ENCODE data around the gene MTMR3. TPM values are rescaled to one million over a fixed set of nuclear protein-coding genes. Genes with fewer than 3 reads are reported as not detected.

Gene MTMR3
- total RNA-seq, 1 experiment from 2014 or later = 13.0 TPM

GRCh38 chr22:29914991-29915533 is 32.1 kb downstream of the MTMR3 start:
- no peak for DNase-seq (ENCODE audit: low spot score)

DNA sequence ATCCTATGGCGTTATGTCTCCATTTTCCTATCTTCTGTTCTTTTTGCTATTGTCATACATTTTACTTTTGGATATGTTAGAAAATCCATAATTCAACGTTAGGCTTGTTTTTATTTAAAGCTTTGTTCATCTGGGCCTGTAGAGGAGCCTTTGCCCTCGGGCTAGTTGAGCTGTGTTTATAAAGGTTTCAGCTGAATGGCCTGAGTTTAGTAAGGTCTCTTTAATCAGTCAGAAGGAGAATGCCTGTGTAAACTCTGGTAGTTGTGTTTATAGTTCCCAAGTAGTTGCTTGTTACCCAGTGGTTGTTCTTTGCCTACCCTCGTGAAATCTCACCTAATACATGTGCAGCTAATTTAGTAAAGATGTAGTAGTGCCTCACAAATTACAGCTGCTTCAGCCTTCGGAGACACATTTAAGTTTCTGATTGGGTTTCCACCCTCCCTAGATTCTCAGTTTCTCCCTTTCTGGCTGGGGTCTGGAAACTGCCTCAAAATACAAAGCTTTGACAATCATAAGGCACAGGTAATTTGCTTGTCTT is 33.1 kb downstream of the MTMR3 start:
- no peak for DNase-seq (ENCODE audit: low spot score)

GRCh38 chr22:29917052-29917902 is 34.3 kb downstream of the MTMR3 start:
- no peak for DNase-seq (ENCODE audit: low spot score)

- no peak for DNase-seq (ENCODE audit: low spot score)
Measured at GRCh38 chr22:29925402-29925801, 42.4 kb downstream of the MTMR3 start.

DNA sequence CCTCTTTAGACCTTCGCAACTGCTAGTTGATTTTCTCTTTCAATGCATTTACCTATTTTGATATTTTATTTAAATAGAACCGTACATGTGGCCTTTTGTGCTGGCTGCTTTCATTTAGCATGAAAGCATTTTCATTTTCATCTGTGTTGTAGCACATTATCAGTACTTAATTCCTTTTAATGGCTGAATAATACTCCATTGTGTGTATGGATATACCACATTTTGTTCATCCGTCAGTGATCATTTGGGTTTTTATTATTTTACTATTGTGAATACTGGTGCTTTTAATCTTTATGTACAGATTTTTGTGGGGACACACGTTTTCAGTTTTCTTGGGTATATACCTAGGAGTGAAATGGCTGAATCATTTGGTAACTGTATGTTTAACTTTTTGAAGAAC is 43.1 kb downstream of the MTMR3 start:
- DNase-seq (ENCODE audit: low spot score) = no peak

DNA sequence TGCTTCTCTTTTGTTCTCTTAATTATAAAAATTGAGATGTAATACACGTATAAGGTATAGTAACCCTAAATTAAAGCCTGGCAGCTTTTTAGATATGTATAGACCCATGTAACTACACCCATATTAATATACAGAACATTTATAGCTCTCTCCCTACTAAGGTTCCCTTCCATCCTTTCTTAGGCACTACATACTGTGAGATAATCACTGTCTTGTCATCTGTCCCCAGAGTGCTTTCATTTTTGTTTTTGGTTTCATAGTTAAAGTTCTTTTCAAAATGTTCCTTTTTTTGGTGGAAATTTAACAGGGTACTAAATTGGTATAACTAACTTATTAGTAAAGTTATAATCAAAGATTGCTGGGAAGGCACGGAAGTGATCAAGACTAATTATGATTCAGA is 49.2 kb downstream of the MTMR3 start:
- no peak for DNase-seq (ENCODE audit: low spot score)

DNA sequence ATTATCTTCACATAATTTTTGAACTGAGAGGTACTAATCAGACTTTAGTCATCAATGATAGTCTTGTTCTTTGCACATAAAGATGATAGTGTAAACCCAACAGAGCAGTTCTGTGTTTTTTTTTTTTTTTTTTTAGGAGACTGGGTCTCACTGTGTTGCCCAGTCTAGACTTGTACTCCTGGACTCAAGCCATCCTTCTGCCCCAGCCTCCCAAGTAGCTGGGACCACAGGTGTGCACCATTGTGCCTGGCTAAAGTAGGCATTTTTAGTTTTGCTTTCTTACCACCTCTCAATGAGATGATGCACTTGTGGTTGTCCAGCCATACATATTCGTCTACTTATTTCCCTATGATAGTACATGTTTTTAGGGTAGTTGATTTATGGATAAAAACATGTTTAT is 50.6 kb downstream of the MTMR3 start:
- no peak for DNase-seq (ENCODE audit: low spot score)

DNA sequence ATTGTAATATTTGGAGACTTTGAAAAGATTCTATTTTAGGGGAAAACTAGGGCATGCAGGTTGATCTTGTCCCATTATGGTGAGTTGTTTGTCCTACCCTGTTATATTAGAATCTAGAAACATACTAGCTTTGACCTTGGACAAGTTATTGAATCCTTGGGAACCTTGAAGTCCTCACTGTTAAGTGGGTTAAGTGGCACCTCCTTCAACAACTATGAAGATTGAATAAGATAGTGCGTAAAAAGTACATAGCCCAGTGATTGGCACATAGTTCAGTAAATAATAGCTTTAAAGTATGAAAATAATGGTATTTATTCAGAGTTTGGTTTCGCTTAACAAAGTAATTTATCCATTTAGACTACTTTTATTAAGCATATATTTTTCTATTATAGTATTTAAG is 51.6 kb downstream of the MTMR3 start:
- no peak for DNase-seq (ENCODE audit: low spot score)

DNA sequence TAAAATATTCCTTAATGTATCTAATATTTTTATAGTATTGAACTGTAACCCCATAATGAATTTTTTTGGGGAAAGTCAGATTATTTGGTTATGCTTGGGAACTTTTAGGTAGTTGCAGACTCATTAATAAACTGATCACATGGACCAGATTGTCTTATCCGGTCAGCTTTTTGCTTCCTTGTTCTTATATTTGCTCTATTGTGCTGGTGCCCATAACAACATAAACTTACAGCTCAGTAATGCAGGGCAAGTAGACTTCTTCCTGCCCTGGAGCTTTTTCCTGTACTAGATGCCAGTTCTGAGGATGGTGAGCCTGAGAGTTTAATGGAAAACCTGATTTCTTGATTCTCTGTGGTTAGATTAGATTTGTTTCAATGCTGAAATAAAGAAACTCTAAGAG is 53.2 kb downstream of the MTMR3 start:
- DNase-seq (ENCODE audit: low spot score) = peak; percentile 4

DNA sequence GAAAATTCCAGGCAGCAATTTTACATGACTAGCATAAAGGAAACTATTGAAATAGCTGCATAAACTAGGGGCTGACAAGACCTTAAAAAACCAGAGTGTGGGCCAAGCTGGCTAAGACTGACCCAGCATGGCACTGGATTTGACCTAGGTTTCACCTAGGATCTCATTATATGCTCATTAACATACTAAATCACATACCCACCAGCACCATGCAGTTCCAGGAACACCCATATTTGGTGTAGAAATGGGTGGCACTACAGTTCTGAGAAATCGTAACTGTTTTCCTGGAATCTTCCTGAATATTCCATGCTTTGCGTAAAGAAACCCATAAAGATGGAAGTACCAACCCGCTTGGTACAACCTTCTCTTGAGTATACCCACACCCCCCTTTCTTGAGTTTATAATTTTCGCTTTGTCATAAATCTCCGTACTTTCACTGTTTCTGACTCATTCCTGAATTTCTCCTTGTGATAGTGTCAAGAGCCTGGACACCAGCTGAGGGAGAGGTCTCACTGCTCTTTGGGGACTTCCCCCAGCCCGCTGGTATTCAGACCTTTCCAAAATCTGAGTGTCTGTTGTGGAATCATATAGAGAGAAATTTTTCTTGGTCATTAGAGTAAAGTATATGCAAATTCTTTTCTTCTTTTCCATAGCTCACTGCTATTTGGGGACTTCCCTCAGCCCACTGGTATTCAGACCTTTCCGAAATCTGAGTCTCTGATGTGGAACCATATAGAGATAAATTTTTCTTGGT is 55.1 kb downstream of the MTMR3 start:
- no peak for DNase-seq (ENCODE audit: low spot score)

DNA sequence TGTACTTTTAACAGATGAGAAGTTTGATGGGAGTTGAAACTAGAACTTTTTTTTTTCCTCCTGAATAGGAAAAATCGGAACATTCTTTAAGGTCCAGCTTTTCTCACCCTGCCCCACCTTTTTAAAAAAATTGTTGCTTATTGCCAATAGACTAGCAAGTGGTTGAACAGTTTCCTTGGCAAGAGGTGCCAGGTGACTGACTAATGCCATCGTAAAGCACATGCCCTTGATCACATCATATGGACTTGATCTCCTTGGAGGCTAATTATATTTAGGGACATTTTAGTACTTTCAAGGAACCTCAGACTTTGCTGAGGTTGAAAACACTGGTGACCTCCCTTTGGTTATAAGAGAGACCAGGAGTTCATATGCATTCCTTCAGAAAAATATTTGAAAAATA is 57.6 kb downstream of the MTMR3 start:
- DNase-seq (ENCODE audit: low spot score) = no peak

DNA sequence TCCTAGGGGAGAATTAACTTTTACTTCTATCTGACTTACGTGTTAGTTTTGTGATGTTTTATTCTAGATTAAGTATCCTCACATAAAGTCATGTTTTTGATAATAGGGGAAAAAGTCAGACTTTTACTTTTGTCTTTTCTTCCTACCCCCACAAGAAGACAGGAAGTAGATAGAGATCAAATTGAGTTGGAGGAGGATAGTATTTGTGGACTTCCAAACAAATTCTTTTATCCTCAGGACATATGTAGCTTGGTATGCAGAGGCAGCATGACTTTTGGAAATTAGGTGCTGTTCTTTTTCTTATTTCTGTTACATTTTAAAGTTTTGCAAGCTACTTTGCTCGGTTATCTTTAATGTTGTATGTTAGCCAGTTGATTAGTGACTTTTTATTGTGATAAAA is 61.4 kb downstream of the MTMR3 start:
- no peak for DNase-seq (ENCODE audit: low spot score)

GRCh38 chr22:29945435-29945834 is 62.5 kb downstream of the MTMR3 start:
- DNase-seq (ENCODE audit: low spot score) = no peak

GRCh38 chr22:29946220-29946619 is 63.2 kb downstream of the MTMR3 start:
- no peak for DNase-seq (ENCODE audit: low spot score)

GRCh38 chr22:29947410-29948384 is 64.7 kb downstream of the MTMR3 start:
- DNase-seq (ENCODE audit: low spot score) = no peak

- DNase-seq (ENCODE audit: low spot score) = no peak
Measured at GRCh38 chr22:29948385-29948769, 65.4 kb downstream of the MTMR3 start.

GRCh38 chr22:29949872-29950271 is 66.9 kb downstream of the MTMR3 start:
- no peak for DNase-seq (ENCODE audit: low spot score)

- no peak for DNase-seq (ENCODE audit: low spot score)
Measured at GRCh38 chr22:29951791-29952413, 68.9 kb downstream of the MTMR3 start.

- DNase-seq (ENCODE audit: low spot score) = no peak
Measured at GRCh38 chr22:29954203-29954855, 71.4 kb downstream of the MTMR3 start.

GRCh38 chr22:29956680-29957079 is 73.7 kb downstream of the MTMR3 start:
- DNase-seq (ENCODE audit: low spot score) = no peak

Measured in HT-29 (cell line).